NCI-H2171 (cell line): ENCODE results near the gene CRELD2.

ENCODE experiments used
- DNase-seq: peaks from one replicate; lab custom pipeline; 2025; lab: John Stamatoyannopoulos, UW

Gene CRELD2

DNA sequence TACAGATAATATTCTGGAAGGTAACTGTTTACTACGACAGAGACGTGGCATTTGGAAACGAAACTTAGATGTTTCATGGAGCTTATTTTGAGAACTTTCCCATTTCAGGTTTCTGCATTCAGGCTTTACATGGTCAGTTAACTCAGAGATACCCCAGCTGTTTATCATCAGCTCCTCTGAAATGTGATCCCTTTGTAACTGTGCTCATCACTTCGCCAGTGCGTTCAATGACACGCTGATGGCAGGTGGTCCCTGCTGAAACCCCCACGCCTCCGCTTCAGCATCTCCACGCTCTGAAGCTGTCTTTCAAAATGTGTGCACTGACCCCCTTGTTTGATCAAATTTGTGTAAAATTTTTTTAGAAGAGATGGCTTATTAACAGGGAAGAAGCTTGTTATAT is 30.7 kb upstream of the CRELD2 start:
- DNase-seq: no peak

DNA sequence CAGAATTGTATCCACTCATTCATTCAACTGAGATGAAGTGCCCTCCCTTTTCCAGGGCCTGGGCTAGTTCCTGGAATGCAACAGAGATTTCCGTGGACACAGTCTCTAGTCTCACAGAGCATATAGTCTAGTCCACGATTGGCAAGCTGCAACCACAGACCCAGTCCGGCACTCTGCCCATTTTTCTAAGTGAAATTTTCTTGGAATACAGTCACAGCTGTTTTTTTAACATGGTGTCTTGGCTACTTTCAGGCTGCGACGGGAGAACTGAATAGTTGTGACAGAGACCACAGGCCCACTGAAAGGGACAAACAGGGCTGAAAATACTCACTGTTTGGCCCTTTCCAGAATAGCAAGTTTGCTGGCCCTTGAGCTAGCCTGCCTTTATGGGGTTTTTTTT is 29.4 kb upstream of the CRELD2 start:
- no peak for DNase-seq

DNA sequence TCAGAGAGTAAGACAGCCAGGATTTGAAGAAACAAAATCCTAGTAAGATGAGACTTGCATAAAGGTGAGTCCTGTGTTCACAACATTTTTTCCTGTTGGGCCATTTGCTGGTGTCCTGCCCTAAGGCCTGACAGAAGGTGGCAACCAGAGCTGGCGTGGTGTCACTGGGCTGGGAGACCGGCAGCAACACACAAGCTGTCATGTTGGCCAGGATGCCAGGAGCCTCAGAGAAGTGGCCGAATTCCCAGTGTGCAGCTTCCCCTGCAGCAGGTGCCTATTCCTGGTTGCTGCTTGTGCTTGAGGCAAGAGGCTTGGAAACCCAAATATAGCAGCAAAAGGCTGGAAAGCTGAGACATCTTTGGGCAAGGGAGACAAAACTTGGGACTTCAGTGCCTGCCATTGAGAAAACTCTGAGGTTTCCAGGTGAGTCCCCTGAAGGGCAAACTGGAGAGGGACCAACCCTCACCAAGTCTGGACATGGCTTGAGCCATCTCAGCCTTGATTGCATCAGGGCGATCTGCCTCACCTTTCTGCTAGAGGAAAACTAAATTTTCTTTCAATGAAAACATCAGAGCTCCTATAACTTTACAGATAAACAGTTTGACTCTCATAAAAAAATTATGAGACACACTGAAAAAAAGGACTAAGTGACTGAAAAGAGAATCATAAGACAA is 26.1 kb upstream of the CRELD2 start:
- DNase-seq: no peak

DNA sequence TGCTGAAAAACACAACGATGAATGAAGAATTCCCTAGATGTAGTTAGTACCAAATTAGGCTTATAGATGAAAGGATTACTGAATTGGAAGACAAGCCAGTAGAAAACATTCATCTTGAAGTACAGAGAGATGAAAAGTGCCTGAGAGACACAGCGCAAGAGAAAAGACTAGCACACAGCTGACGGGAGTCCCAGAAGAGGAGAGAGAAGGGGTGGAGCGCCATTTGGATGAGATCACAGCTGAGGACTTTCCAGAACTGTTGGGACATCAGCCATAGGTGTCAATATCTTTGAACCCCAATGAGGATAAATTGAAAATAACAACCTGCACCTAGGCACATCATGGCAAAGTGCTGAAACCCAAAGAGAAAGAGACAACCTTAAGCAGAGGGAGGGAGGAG is 25.4 kb upstream of the CRELD2 start:
- no peak for DNase-seq

DNA sequence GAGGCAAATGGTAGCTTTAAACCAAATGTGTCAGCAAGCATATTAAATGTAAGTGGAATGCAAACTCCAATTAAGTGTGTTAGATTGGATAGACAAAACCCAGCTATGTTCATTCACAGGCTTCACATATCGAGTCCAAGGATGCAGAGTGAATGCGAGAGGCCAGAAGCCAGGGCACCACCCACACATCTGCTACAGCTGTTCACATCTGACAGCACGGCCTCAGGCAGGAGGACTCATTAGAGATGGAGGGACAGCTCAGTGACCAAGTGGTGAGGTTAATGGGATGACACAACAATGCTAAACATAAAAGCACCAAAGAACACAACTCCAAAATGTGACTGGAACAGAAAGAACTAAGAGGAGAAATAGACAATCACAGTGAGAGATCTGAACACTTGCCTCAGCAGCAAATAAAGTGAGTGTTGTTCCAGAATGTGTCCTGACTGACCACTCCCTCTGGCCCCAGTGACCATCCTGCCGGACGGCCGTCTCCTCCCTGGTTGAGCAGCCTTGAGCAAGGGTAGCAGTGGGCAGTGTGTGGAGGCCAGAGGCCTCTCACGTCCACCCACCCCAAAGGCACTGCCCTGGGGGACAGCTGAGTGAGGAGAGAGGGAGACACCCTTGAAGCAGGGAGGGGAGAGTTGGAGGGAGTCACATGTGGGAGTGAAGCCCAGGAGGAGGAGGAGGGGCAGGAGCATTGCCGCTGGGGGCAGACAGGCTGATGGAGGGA is 23.9 kb upstream of the CRELD2 start:
- DNase-seq: no peak

DNA sequence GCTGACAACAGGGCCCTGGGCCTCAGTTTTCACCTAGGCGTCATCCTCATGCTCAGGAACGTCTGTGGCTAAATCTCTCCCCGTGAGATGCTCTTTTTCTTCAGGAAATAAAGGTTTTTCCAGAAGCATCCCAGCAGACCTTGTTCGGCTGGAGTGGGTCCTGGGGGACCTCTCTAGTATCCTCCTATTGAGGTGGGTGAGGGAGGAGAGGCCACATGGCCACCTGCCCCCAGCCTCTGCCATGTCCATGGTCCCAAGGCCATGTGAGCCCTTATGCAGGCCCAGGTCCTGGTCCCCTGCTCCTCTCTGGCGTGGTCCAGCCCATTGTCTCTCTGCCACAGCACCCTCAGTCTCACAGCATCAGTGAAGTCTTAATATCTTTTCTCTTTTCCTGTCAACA is 22.2 kb upstream of the CRELD2 start:
- no peak for DNase-seq

DNA sequence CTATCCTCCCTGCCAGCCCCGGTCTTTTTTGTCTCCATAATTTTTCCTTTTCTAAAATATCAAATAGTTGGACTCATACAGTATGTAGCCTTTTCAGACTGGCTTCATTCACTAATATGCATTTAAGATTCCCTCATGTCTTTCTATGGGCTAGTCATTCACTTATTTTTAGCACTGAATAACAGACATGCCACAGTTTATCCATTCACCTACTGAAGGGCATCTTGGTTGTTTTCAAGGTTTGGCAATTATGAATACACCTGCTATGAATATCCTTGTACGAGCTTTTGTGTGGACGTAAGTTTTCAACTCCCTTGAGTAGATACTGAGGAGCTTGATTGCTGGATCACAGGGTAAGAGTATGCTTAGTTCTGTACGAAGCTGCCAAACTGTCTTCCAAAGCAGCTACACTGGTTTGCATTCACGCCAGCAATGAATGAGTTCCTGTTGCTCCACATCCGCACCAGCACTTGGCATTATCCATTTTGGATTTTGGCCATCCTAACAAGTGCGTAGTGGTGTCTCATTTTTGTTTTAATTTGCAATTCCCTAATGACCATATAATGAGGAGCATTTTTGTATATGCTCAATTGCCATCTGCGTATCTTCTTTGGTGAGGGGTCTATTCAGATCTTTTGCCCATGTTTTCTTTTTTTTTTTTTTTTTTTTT is 21.3 kb upstream of the CRELD2 start:
- DNase-seq: no peak

DNA sequence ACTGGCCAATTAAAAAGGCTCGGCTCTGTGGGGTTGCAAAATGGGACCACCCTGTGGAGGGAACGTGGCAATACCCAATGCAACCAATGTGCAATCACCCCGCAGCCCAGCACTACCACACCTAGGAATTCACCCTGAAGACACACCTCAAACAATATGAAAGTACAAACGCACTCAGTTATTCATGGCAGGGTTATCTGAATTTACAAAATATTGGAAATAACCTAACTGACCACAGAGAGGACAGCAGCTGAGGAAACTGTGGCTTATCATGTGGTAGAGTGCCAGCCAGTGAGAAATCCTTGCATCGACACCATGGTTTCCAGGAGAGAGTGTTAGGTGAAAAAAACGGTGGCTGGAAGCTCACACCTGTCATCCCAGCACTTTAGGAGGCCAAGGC is 18.9 kb upstream of the CRELD2 start:
- no peak for DNase-seq

DNA sequence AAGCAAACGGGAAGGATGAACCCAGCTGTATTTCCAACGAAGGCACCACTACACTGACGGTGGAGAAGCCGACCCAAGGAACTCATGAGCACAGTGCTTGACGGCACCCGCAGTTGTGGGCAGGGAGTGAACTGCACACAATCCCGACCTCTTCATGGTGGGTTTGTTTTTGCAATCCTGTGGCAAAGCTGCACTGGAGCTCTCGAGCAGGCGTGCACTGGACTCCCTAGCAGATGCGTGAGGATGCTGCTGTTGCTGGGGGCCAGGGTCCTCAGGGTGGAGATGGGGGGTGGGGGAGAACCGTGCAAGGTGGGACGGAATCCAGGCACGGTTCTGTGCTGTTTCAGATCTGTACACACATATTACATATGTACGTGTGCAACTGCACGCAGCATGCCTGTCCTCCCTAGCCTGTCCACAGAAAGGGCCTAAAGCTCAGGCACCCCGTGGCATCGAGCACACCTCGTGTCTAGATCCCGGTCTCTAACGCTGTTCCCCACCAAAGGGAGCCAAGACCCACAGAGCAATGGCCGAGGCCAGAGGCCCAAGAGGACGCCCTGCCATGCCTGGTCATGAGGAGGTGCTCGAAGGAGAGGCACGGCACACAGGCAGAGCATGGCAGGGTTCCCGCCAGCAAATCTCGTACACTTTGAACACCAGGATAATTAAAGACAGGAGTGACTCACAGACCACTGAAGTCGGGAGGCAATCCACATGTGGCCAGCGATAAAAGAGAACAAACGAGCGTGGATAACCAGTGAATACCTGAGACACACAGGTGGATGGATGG is 17.8 kb upstream of the CRELD2 start:
- no peak for DNase-seq

DNA sequence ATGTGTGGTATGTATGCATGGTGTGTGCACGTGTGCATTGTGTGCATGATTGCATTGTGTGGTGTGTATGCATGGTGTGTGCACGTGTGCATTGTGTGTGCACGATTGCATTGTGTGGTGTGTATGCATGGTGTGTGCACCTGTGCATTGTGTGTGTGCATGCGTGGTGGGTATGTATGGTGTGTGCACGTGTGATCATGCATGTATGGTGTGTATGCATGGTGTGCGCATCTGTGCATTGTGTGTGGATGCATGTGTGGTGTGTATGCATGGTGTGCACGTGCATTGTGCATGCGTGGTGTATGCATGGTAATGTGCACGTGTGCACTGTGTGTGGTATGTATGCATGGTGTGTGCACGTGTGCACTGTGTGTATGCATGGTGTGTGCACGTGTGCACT is 17.0 kb upstream of the CRELD2 start:
- no peak for DNase-seq

DNA sequence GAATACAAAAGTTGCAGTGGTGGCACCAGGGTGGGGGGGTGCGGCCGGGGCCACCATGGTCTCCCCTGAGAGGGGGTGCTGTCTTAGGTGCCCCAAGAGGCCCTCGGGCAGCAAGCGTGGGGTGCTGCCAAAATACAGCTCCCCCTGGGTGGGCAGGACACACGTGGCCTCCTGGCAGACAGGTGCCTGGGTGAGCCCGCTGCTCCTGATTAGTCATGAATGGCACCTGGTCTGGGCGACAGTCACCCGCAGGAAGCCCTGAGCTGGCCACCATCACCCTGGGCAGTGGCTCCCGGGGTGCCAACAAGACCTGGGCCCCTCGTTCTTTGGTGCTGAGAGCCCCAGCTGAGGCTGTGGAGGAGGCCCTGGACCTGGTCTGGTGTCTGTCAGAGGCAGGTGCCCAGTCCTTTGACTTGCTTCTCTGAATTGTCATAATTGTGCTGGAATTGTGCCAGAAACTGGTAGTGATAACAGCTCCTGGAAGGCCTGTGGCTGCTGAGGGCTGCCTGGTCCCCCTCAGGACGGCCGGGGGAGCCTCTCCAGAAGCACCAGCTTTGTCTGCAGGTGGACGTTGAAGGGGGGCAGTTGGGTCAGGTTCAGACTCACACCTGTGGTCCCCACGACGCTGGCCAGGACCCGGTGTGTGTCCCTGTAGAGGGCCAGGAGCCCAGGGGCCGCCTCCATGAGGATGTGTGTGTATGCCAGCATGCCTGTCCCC is 15.0 kb upstream of the CRELD2 start:
- DNase-seq: peak; percentile 7

DNA sequence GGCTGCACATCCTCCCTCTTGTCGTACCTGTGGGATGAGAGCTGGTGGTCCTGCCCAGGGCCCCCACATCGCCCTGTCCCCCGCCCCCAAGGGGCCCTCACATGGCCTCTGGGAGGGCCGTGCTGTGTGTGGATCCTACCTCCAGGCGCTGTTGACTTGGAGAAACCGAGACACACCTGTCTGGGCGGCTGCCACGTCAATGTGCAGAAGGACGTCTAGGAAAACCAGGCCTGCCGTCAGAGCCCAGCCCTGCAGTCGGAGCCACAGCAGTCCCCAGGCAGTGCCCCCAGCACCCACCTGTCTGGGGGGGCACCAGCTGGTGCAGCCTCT is 14.4 kb upstream of the CRELD2 start:
- no peak for DNase-seq

DNA sequence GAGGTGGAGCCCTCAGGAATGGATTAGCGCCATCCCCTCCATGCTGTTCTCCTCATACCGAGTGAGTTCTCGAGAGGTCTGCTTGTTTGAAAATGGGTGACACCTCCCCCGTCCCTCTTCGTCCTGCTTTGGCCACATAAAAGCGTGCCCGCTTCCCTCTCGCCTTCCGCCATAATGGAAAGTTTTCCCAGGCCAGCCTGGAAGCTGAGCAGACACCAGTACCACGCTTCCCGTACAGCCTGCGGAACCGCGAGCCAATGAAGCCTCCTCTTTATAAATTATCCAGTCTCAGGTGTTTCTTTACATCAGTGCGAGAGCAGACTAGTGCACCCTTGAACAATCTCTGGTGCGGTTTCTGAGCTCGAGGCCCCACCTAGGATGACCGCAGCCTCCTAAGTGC is 13.0 kb upstream of the CRELD2 start:
- DNase-seq: no peak

DNA sequence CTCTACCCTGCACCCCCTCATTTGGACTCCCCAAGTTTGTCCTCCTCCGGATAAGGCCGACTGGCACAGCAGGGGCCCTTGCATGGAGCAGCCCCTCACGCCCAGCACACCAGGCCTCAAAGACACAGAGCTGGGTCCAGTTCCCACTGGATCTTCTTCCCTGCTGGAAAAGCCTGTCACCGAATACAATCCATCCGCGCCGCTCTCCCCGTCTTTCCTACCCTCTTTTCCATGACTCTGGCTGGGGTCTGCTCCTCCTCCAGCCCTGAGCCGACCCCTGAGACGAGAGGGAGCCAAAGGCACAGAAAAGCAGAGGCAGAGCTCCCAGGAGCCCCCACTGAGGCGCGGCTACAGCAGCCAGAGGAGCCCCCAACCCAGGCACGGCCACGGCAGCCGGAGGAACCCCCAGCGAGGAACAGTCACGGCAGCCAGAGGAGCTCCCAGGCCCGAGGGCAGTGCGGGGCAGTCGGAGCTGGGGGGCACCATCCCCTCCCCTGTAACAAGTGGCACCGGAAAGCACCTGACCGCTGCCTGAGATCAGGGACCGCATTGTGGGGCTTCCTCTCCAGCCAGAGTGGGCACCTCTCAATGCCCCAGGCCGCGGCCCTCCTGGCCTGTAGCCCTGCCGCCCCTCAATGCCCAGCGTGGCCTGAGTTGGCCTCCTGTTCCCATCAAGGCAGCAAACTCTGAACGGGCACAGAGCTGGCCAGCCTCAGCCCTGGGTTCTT is 12.2 kb upstream of the CRELD2 start:
- DNase-seq: no peak

DNA sequence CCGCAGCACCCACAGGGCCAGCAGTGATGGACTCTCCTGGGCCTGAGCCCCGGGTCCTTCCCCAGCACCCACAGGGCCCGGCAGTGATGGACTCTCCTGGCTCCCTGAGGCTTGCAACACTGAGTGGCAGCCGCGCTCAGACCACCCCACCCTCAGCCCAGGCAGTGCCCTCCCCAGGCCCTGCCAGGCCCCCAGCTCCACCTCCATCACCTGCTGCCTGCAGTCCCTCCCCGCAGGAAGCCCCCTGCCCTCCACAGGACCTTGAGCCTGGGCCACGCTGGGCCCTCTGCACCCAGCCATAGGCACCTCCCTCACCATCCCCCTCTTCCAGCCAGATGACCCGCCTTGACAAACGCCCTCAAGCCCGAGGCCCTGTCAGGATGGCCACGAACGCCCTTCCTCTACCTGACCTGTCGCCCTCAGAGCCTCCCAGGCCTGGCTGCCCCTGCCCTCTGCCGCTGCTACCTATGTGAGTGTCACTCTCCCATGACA is 11.6 kb upstream of the CRELD2 start:
- no peak for DNase-seq

DNA sequence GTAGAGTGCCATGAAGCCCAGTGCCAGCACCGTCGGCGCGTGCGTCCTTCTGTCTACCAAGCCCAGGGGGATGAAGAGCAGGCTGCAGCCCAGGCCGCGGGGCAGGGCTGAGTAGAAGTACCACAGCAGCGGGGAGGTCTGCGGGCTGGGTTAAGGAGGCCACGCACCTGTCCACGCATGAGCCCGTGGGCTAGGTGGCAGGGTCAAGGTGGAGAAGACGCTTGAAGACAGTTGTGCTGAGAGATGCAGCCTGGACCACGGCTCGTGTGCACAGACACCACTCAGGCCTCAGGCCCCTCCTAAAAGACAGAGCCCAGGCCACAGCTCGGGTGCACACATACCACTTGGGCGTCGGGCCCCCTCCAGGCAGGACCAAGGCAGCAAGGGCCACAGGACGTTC is 10.6 kb upstream of the CRELD2 start:
- DNase-seq: no peak

DNA sequence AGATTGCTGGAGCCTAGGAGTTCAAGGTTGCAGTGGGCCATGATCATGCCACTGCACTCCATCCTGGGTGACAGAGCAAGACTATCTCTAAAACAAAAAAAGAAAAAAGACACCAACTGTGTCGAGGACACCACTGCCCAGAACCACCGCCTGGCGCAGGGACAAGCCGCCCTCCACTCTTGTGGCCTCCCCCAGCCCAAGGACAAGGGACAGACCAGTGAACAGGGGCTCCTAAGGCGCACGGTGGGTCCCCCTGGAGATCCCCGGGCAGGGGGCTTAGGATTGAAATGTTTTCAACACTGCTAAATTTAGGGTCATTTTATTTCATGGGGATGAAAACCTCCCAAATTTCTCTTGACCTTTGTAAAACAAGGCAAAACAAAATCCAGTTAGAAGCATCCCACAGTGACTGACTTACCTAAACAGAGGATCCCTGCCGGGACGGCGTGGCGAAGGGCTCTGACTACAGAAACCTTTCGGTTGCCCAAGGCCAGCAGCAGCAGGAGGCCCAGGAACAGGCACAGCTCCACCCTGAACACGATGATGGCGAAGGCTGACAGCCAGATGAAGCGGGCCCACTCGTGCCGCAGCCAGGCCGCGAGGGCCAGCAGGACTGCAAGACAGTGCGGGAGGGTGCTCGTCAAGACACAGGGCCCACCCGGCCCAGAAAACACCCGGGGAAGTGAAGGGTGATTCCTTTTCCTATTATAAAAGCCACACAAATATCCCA is 8.8 kb upstream of the CRELD2 start:
- no peak for DNase-seq

DNA sequence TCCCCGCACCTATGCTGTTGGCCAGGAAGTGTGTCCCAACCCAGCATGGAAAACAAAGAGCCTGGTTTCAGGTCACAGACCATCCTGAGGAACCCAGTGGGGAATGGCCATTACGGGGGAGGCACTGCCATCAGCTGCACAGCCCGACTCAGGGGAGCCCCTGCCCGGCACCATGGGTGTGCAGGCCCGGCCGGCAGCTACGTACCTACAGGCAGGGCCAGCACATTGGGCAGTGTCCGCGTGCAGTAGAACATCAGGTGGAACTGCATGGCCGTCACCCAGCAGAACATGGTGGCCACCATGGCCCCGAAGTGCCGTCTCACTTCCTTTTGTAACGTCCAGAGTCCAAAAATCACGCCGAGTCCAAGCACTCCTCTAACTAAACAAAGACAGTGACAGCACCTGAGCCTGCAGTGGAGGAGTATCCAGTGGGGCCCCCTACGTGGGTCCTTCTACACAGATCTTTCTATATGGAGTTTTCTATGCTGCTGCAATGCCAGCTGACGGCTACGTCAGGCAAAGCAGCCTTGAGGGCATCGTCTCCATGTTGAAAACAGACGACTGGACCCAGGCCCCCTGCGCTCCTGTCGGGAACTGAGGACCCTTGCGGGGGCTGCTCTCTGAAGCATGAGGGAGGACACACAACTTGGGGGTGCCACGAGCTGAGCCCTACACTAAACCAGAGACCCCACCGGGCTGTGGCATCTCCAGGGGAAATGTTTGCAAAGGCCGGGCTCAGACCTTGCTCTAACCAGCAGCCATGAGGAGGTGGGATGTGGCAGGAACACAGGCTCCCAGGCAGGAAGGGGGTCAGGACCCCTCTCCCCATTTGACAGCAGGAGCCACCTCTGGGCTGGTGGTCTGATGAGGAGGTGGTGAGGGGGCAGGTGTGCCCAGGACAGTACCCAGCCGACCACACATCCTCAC is 7.9 kb upstream of the CRELD2 start:
- no peak for DNase-seq

DNA sequence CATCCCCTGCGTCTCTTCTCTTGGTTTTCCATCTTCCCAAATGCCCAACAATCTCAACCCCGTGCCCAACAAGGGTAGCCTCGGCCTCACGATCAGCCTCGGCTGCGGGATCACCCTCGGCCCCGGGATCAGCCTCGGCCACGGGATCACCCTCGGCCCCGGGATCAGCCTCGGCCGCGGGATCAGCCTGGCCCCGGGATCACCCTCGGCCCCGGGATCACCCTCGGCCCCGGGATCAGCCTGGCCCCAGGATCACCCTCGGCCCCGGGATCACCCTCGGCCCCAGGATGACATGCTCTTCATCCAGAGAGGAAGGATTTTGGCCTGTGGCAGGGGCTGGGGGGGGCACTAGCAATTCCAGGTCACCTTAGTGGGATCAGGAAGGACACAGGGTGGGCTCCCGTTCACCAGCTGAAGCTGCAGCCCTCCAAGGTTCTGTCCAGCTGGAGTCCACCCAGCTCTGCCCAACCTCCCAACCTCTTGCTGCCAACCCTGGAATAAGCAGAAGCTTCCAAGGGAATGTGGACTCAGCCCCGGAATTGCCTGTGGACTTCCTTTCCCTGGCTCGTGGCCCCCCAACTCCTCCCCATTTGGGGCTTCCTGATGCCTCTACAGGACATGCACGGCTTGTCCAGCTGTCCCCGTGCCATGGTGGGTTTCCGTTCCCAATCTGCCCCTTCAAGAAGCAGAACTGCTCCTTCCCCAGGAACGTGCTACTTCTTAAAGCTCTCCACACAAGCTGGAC is 6.4 kb upstream of the CRELD2 start:
- no peak for DNase-seq
